GM19372 (cell line): ENCODE measurements around the gene HAUS2.
"Not testable (repeated sequence)": the region's sequence is repeated elsewhere in the genome, so short reads cannot be mapped to it uniquely, and the experiment has no call there.

Source experiments
- ATAC-seq: cut with Tn5 transposase; IDR thresholded peaks from one replicate; pipeline ENCODE4 v1.9.1; 2021; ENCODE audit warnings: mild to moderate bottlenecking, low read depth, moderate library complexity; ENCODE audit not compliant: unreplicated experiment

HAUS2 gene

GRCh38 chr15:42575188-42576039 is 26.8 kb downstream of the HAUS2 start, which contains the start of gene STARD9:
Gene STARD9, plus strand, starts transcription at chr15:42575606. Its CDS starts 110 bp downstream, at chr15:42575716.
- ATAC-seq = peak; percentile 86

GRCh38 chr15:42576040-42576594 is 27.5 kb downstream of the HAUS2 start:
- no peak for ATAC-seq

GRCh38 chr15:42576776-42577175 is 28.1 kb downstream of the HAUS2 start:
- no peak for ATAC-seq

GRCh38 chr15:42577514-42578031 is 28.9 kb downstream of the HAUS2 start:
- ATAC-seq = no peak

- no peak for ATAC-seq
Observed at GRCh38 chr15:42578984-42579537, 30.4 kb downstream of the HAUS2 start.

- no peak for ATAC-seq
Observed at GRCh38 chr15:42581272-42581730, 32.7 kb downstream of the HAUS2 start.

GRCh38 chr15:42582569-42583375 is 34.1 kb downstream of the HAUS2 start:
- ATAC-seq = no peak

GRCh38 chr15:42584031-42584765 is 35.6 kb downstream of the HAUS2 start:
- ATAC-seq = no peak

GRCh38 chr15:42590619-42591237 is 42.1 kb downstream of the HAUS2 start:
- no peak for ATAC-seq

GRCh38 chr15:42591238-42591934 is 42.7 kb downstream of the HAUS2 start:
- no peak for ATAC-seq

- ATAC-seq = no peak
Observed at GRCh38 chr15:42592716-42593115, 44.1 kb downstream of the HAUS2 start.

- no peak for ATAC-seq
Observed at GRCh38 chr15:42593143-42593542, 44.5 kb downstream of the HAUS2 start.

- no peak for ATAC-seq
Observed at GRCh38 chr15:42594095-42594494, 45.5 kb downstream of the HAUS2 start.

- ATAC-seq = no peak
Observed at GRCh38 chr15:42595626-42596240, 47.1 kb downstream of the HAUS2 start.

GRCh38 chr15:42601316-42601715 is 52.7 kb downstream of the HAUS2 start:
- not testable (repeated sequence) for ATAC-seq

- ATAC-seq = no peak
Observed at GRCh38 chr15:42602501-42602900, 53.9 kb downstream of the HAUS2 start.

GRCh38 chr15:42603978-42604377 is 55.3 kb downstream of the HAUS2 start:
- ATAC-seq = no peak
